GM18951 (cell line): ENCODE measurements around the gene CAPN15.

Source experiments
- POLR2A ChIP-seq: IDR thresholded peaks from 4 replicates; pipeline ENCODE4 v1.6.1; 2011; ENCODE audit warnings: mild to moderate bottlenecking; ENCODE audit not compliant: insufficient read length, insufficient read depth; ENCODE audit errors: extremely low read depth
- in situ Hi-C: fragments of 300-500 bp; cut with MboI; formaldehyde crosslinking; loops from one replicate; pipeline ENCODE4 v1.12.0; 2022; ENCODE audit warnings: low sequenced_read_pairs, mixed read lengths, inconsistent platforms; ENCODE audit not compliant: unreplicated experiment

The CAPN15 gene

GRCh38 chr16:537415-538335, 10.2 kb downstream of the CAPN15 start:
- TF ChIP-seq POLR2A = no peak
- in situ Hi-C loops = no loop called here

- in situ Hi-C loops = no loop called here
- TF ChIP-seq POLR2A = no peak
Observed at GRCh38 chr16:539901-540530, 12.5 kb downstream of the CAPN15 start.

- TF ChIP-seq POLR2A = no peak
- in situ Hi-C loops = no loop called here
Observed at GRCh38 chr16:540645-541340, 13.3 kb downstream of the CAPN15 start.

- TF ChIP-seq POLR2A = no peak
- in situ Hi-C loops = no loop called here
Observed at GRCh38 chr16:543301-544164, 16.0 kb downstream of the CAPN15 start.

- TF ChIP-seq POLR2A = no peak
- in situ Hi-C loops = no loop called here
Observed at GRCh38 chr16:544517-544916, 17.0 kb downstream of the CAPN15 start.

- TF ChIP-seq POLR2A = no peak
- in situ Hi-C loops = no loop called here
Observed at GRCh38 chr16:546909-547770, 19.6 kb downstream of the CAPN15 start.

- no peak for TF ChIP-seq POLR2A
- in situ Hi-C loops = no loop called here
Observed at GRCh38 chr16:548586-548985, 21.1 kb downstream of the CAPN15 start.

- in situ Hi-C loops = no loop called here
- TF ChIP-seq POLR2A = no peak
Observed at GRCh38 chr16:549544-550263, 22.2 kb downstream of the CAPN15 start.

GRCh38 chr16:551210-551609, 23.7 kb downstream of the CAPN15 start:
- TF ChIP-seq POLR2A = no peak
- in situ Hi-C loops = no loop called here

GRCh38 chr16:552171-552570, 24.7 kb downstream of the CAPN15 start:
- no peak for TF ChIP-seq POLR2A
- in situ Hi-C loops = no loop called here

- no peak for TF ChIP-seq POLR2A
- in situ Hi-C loops = no loop called here
Observed at GRCh38 chr16:553601-554296, 26.2 kb downstream of the CAPN15 start.

GRCh38 chr16:554297-554621, 26.7 kb downstream of the CAPN15 start:
- in situ Hi-C loops = no loop called here
- TF ChIP-seq POLR2A = no peak
